ENCODE results near the gene DNAI1.

DNA sequence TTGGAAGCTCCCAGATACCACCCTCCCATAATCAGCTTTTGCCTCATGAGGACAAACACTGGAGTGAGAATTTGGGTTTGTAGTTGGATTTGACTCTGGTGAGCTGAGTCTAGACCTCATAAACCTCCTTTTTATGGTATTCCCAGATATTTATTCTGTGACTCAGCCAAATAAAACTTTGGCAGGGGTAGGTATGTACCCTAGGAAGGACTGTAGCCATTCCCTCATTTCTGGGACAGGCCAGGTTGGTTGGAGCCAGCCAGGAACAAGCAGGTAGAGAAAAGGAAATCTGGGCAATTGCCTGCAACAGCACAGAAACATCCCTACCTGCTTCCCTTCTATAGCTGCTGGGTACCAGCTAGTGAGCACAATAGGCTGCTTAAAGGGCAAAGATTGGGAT lies 44.8 kb downstream of the DNAI1 start:
- TF ChIP-seq, protein P1, sequence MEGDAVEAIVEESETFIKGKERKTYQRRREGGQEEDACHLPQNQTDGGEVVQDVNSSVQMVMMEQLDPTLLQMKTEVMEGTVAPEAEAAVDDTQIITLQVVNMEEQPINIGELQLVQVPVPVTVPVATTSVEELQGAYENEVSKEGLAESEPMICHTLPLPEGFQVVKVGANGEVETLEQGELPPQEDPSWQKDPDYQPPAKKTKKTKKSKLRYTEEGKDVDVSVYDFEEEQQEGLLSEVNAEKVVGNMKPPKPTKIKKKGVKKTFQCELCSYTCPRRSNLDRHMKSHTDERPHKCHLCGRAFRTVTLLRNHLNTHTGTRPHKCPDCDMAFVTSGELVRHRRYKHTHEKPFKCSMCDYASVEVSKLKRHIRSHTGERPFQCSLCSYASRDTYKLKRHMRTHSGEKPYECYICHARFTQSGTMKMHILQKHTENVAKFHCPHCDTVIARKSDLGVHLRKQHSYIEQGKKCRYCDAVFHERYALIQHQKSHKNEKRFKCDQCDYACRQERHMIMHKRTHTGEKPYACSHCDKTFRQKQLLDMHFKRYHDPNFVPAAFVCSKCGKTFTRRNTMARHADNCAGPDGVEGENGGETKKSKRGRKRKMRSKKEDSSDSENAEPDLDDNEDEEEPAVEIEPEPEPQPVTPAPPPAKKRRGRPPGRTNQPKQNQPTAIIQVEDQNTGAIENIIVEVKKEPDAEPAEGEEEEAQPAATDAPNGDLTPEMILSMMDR (conservative IDR thresholded peaks at IDR 0.05; ENCODE audit: low read depth, low read length), result no peak
- TF ChIP-seq EZH2 (IDR thresholded peaks at IDR 0.05; ENCODE audit: low read length, unreplicated experiment), result no peak

Measured in PC-3 (cell line).